Fibroblast of lung (primary cell): Measurements from ENCODE around the gene LCP1. TPM values are rescaled to one million over a fixed set of nuclear protein-coding genes. Genes with fewer than 3 reads are reported as not detected.

Source experiments
- DNase-seq, 2 donors: peaks; one replicate each; pipeline versions ENCODE4 v3.0.0 to v3.0.0-alpha.2; 2010; ENCODE audit warnings: low read depth in 2 of 2
- H2AFZ ChIP-seq: 2 replicates; pipeline ENCODE4 v1.5.1; 2012; ENCODE audit warnings: low read length, control low read depth, inconsistent platforms
- H3K27ac ChIP-seq: 2 replicates; pipeline ENCODE4 v1.5.1; 2011; ENCODE audit warnings: low read length, control low read depth; ENCODE audit not compliant: insufficient read depth
- H3K27me3 ChIP-seq: 2 replicates; pipeline ENCODE4 v1.5.1; 2011; ENCODE audit warnings: mild to moderate bottlenecking, low read length; ENCODE audit not compliant: control insufficient read depth, insufficient read depth
- H3K36me3 ChIP-seq: 2 replicates; pipeline ENCODE4 v1.5.1; 2011; ENCODE audit warnings: low read length; ENCODE audit not compliant: control insufficient read depth, insufficient read depth
- H3K4me1 ChIP-seq: 2 replicates; pipeline ENCODE4 v1.5.1; 2011; ENCODE audit warnings: low read length; ENCODE audit not compliant: control insufficient read depth, insufficient read depth; ENCODE audit errors: extremely low read depth
- H3K4me2 ChIP-seq: 2 replicates; pipeline ENCODE4 v1.5.1; 2011; ENCODE audit warnings: low read length, control low read depth; ENCODE audit not compliant: insufficient read depth; ENCODE audit errors: extremely low read depth
- H3K4me3 ChIP-seq, 4 experiments: fragments of 200-600 bp in 1 of 4; sonication (generic) in 1 of 4; replicated peaks in 1 of 4; 2 replicates each; pipeline ENCODE4 v1.5.1; 2011 to 2016; ENCODE audit warnings: low read length in 4 of 4, low read depth in 3 of 4, mild to moderate bottlenecking in 3 of 4, control low read depth in 2 of 4, inconsistent platforms in 1 of 4, mixed read lengths in 1 of 4; ENCODE audit not compliant: insufficient read depth in 1 of 4; ENCODE audit errors: control extremely low read depth in 1 of 4
- H3K79me2 ChIP-seq: 2 replicates; pipeline ENCODE4 v1.5.1; 2012; ENCODE audit warnings: mild to moderate bottlenecking, low read length, inconsistent platforms; ENCODE audit not compliant: control insufficient read depth, insufficient read depth
- H3K9ac ChIP-seq: 2 replicates; pipeline ENCODE4 v1.5.1; 2011; ENCODE audit warnings: mild to moderate bottlenecking, low read length, control low read depth; ENCODE audit not compliant: insufficient read depth
- H3K9me3 ChIP-seq: 2 replicates; pipeline ENCODE4 v1.5.1; 2012; ENCODE audit warnings: low read depth, low read length; ENCODE audit not compliant: control insufficient read depth, insufficient read depth
- H4K20me1 ChIP-seq: 2 replicates; pipeline ENCODE4 v1.5.1; 2011; ENCODE audit warnings: low read length; ENCODE audit not compliant: control insufficient read depth, insufficient read depth; ENCODE audit errors: extremely low read depth
- CTCF ChIP-seq, 2 donors: IDR thresholded peaks in 1 of 2; conservative IDR thresholded peaks in 1 of 2; 1 replicate in 1 of 2; 2 replicates in 1 of 2; pipeline ENCODE4 v1.5.1; 2011 to 2012; ENCODE audit warnings: low read length in 2 of 2, control low read depth in 1 of 2, inconsistent platforms in 1 of 2, low read depth in 1 of 2, mild to moderate bottlenecking in 1 of 2
- EZH2 ChIP-seq: IDR thresholded peaks from 2 replicates; pipeline ENCODE4 v1.5.1; 2012; ENCODE audit warnings: low read length, control low read depth, mild to moderate bottlenecking; ENCODE audit errors: missing control alignments
- polyA plus RNA-seq, 2 donors: library from polyadenylated mRNA; depleted of rRNA in 1 of 2; stranded (reverse) in 1 of 2; unstranded in 1 of 2; fragments of >200 nt; gene quantifications; 2 replicates each; pipeline ENCODE4 v1.2.1, GENCODE V29; 2011 to 2012; ENCODE audit warnings: missing spikeins in 1 of 2
- total RNA-seq: library from RNA; depleted of rRNA; stranded (reverse); fragments of >200 nt; gene quantifications from 2 replicates; pipeline ENCODE4 v1.2.1, GENCODE V29; 2014

LCP1 gene
- total and polyA plus RNA-seq, 2 donors (not counting 1 experiment from before 2014, with no cell fraction given) = under 0.01 to 0.06 TPM

GRCh38 chr13:46094478-46094877 lies 87.5 kb downstream of the LCP1 start:
- Histone ChIP-seq H4K20me1 (no peaks in the 10 kb centered on the region), H3K4me1 (no peaks in the 10 kb centered on the region), H3K9ac (no peak overlapping the region), H3K4me3 (no peak overlapping the region), H2AFZ (no peak overlapping the region), H3K4me2 (no peak overlapping the region), H3K79me2 (no peaks in the 10 kb centered on the region), H3K27me3 (no peaks in the 10 kb centered on the region), H3K36me3 (no peaks in the 10 kb centered on the region), H3K9me3 (no peaks in the 10 kb centered on the region), H3K27ac (no peak overlapping the region)
- TF ChIP-seq CTCF (conservative IDR thresholded peaks at IDR 0.05 in 1 of 2, IDR thresholded peaks at IDR 0.05 in 1 of 2; ENCODE audit: low read depth in 1 of 2, low read length in 2 of 2) (no peak), EZH2 (no peak)
- DNase-seq = no peak

- Histone ChIP-seq H3K9ac (no peak overlapping the region), H3K4me2 (no peak overlapping the region), H3K4me1 (no peaks in the 10 kb centered on the region), H3K9me3 (no peaks in the 10 kb centered on the region), H3K27ac (no peak overlapping the region), H3K79me2 (no peaks in the 10 kb centered on the region), H3K27me3 (no peaks in the 10 kb centered on the region), H3K36me3 (no peaks in the 10 kb centered on the region), H3K4me3 (no peak overlapping the region), H2AFZ (no peak overlapping the region), H4K20me1 (no peaks in the 10 kb centered on the region)
- TF ChIP-seq EZH2 (no peak), CTCF (conservative IDR thresholded peaks at IDR 0.05 in 1 of 2, IDR thresholded peaks at IDR 0.05 in 1 of 2; ENCODE audit: low read depth in 1 of 2, low read length in 2 of 2) (no peak)
- DNase-seq = no peak
Observed at GRCh38 chr13:46088821-46089562, 93.0 kb downstream of the LCP1 start.

GRCh38 chr13:46087481-46087880 lies 94.5 kb downstream of the LCP1 start:
- Histone ChIP-seq H3K4me1 (no peaks in the 10 kb centered on the region), H3K27me3 (no peaks in the 10 kb centered on the region), H3K4me2 (no peak overlapping the region), H3K36me3 (no peaks in the 10 kb centered on the region), H2AFZ (no peak overlapping the region), H3K79me2 (no peaks in the 10 kb centered on the region), H3K4me3 (no peak overlapping the region), H3K9me3 (no peaks in the 10 kb centered on the region), H3K27ac (no peak overlapping the region), H3K9ac (no peak overlapping the region), H4K20me1 (no peaks in the 10 kb centered on the region)
- TF ChIP-seq EZH2 (no peak), CTCF (conservative IDR thresholded peaks at IDR 0.05 in 1 of 2, IDR thresholded peaks at IDR 0.05 in 1 of 2; ENCODE audit: low read depth in 1 of 2, low read length in 2 of 2) (no peak)
- DNase-seq = no peak
